ENCODE measurements around the gene KERA. TPM values are rescaled to one million over a fixed set of nuclear protein-coding genes. Genes with fewer than 3 reads are reported as not detected.

Gene KERA, protein sequence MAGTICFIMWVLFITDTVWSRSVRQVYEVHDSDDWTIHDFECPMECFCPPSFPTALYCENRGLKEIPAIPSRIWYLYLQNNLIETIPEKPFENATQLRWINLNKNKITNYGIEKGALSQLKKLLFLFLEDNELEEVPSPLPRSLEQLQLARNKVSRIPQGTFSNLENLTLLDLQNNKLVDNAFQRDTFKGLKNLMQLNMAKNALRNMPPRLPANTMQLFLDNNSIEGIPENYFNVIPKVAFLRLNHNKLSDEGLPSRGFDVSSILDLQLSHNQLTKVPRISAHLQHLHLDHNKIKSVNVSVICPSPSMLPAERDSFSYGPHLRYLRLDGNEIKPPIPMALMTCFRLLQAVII
- total RNA-seq, result not detected

DNA sequence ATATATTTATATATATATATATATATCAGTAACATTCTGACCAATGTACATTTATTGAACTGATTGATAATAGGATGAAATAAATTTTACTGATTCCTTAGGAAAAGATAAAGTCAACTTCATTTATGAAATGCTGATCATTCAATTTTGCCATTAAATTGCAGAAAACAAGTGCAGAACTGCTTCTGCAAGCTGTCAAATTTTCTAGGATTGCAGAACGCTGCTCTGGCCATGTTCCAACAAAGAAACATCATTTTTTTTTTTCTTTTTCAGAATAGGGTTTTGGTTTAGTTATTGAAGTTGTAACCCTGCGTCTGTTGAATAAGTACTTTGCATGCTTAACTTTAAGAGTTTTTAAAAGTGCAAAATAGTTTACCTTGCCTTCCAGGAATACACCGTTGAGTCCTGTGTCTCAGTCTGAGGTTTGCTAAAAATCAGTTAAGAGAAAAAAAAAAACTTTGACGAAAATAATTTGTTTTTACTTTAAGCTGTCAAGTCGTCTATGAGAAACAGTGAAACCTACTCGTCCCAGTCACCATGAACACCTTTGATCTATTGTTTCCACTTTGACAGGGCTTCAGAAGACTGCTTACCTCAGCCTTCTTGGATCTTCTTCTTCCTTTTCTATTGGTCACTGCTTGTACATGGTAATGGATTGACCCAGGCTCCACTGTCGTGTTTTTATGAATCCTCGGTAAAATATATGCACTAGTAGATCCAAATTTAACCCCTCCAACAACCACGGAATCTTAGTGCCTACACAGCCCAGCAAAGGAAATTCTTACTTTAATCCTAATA is at the start of gene KERA:
Gene KERA (minus strand): TSS at position 657 of the 798 bp plus-strand sequence. CDS start 1,743 bp downstream, outside the sequence.
- Mint-ChIP-seq H3K27me3 (ENCODE audit: low read depth) (no peaks in the 10 kb centered on the region), H3K36me3 (ENCODE audit: insufficient read depth) (no peaks in the 10 kb centered on the region), H3K4me1 (ENCODE audit: low read depth) (no peaks in the 10 kb centered on the region), H3K9me3 (no peaks in the 10 kb centered on the region), H3K4me3 (no peak within 1 kb of the TSS)
- DNase-seq (no peak), ATAC-seq (no peak)

DNA sequence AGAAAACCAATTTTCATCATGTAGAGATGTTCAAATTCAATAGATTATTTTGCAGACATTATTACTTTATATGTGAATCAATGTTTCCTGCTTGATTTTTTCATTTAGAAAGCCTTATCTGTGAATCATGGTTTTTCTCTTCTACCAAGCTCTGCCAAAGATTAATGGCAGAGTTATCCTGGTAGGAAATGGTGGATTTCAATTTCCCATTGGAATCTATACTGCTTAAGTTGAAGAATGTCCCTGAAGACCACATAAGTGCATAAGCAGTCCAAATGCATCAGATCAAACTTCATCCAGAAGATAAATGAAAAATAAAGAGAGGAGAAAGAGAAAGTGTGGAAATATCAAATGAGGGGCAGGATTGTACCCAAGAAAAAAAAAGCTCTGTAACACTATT is 48.5 kb upstream of the KERA start:
- ATAC-seq (no peak), DNase-seq (no peak)
- Mint-ChIP-seq H3K4me3 (no peak overlapping the region), H3K27me3 (ENCODE audit: low read depth) (no peaks in the 10 kb centered on the region), H3K9me3 (no peaks in the 10 kb centered on the region), H3K36me3 (ENCODE audit: insufficient read depth) (no peaks in the 10 kb centered on the region), H3K4me1 (ENCODE audit: low read depth) (no peaks in the 10 kb centered on the region)

DNA sequence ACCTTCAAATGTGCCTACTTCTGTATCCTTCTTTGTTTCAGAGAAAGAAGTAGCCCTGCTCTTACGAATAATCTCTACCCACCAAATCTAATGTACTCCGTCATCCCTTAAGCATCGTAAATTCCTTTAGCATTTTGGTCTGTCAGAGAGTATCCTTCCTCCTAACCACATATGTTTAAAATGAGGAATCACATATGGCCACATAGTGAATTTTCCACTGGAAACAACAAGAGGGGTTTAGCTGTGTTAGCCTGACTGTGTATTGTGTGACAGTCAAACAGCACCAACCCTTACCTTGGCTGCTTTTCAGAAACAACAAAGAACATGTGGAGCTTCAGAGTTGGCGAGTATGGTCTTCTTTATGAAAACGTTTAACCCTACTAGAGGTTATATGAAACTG is 48.0 kb upstream of the KERA start:
- Mint-ChIP-seq H3K27me3 (ENCODE audit: low read depth) (no peaks in the 10 kb centered on the region), H3K36me3 (ENCODE audit: insufficient read depth) (no peaks in the 10 kb centered on the region), H3K4me3 (no peak overlapping the region), H3K9me3 (no peaks in the 10 kb centered on the region), H3K4me1 (ENCODE audit: low read depth) (no peaks in the 10 kb centered on the region)
- no peak for ATAC-seq
- no peak for DNase-seq

DNA sequence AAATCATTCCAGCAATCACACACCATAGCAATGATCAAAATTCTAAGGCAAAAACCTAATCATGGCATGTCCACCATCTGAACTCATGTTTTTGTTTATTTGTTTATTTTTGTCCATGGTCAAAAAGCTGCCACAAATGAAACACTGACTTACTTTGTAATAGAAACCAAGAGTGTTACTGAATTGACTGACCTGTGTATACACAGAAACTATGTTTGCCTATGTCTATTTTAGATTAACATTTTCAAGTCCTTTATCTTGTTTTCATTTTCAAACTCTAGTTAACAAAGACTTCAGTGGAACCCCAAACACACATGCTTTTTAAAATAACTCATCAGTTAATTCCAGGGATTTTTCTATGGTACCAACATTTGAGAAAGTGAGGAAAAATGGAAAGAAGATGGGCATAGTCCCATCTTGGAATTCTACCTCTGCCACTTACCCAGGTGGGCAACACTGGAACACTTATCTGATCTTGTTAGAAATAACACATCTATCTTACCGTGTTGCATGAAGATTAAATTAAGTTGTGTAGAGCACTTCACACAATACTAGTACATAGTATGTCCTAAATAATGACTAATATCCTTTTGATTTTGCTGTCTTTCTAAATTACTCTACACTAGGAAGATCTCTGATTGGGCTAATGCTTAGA is 47.1 kb upstream of the KERA start:
- Mint-ChIP-seq H3K4me1 (ENCODE audit: low read depth) (no peaks in the 10 kb centered on the region), H3K4me3 (no peak overlapping the region), H3K27me3 (ENCODE audit: low read depth) (no peaks in the 10 kb centered on the region), H3K36me3 (ENCODE audit: insufficient read depth) (no peaks in the 10 kb centered on the region), H3K9me3 (no peaks in the 10 kb centered on the region)
- no peak for ATAC-seq
- DNase-seq, result no peak

DNA sequence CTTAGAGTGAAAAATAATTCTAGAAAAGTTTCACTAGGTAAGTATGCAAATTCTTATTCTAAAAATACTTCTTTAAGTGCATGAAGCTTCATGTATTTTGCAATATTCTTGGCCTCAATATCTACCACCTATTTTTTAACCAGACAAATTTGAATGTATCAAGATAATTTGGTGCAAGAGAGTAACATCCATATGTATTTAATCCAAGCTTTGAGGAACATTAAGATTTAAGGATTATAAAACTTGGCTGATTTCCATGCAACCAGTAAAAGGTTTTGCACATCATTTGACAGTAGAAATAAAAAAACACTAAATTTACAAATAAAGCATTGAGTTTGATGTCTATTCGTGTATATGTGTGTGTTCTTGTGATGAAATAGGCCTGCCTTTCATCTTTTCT is 45.8 kb upstream of the KERA start:
- H3K4me1 Mint-ChIP-seq (ENCODE audit: low read depth), result no peaks in the 10 kb centered on the region
- no peaks in the 10 kb centered on the region for H3K9me3 Mint-ChIP-seq
- DNase-seq, result no peak
- ATAC-seq, result no peak
- H3K4me3 Mint-ChIP-seq, result no peak overlapping the region
- H3K36me3 Mint-ChIP-seq (ENCODE audit: insufficient read depth), result no peaks in the 10 kb centered on the region
- H3K27me3 Mint-ChIP-seq (ENCODE audit: low read depth), result no peaks in the 10 kb centered on the region

DNA sequence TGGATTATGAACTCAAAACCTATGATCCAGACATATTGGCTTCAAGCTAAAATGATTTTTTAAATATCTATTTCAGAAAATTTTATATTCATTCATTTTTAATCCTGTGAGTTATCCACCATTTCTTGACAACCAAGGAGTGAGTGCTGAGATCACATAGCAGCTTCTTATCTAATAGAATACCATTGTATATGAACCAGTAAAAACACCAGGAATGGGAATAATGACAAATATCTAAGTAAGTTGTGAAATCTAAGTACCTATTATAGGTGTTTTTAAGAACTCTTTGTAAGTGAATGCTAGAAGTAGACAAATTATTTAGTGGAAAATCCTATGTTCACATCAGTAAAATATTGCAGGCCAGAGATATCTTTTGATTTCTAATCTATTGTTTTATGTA is 45.3 kb upstream of the KERA start:
- no peak overlapping the region for H3K4me3 Mint-ChIP-seq
- ATAC-seq, result no peak

DNA sequence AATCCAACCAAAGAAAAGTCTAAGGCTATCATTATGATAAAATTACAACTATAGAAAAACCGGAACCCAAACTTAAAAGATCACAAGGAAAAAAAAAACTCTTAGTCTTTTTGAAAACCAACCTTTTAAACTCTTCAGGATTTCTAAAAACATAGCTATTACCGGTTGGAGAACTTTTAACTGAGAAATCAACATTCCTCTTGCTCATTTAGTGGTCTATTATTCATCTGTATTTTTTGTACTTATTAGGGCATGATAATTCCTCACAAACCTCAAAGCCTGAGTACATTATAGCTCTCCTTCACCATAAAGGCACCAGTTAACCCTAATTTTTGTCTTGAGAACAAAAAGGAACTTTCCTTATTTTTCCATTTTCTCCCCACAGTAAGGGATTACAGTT is 43.1 kb upstream of the KERA start:
- H3K27me3 Mint-ChIP-seq (ENCODE audit: low read depth), result no peaks in the 10 kb centered on the region
- H3K4me1 Mint-ChIP-seq (ENCODE audit: low read depth), result no peaks in the 10 kb centered on the region
- no peak for DNase-seq
- no peaks in the 10 kb centered on the region for H3K36me3 Mint-ChIP-seq (ENCODE audit: insufficient read depth)
- no peak for ATAC-seq
- H3K4me3 Mint-ChIP-seq, result no peak overlapping the region
- no peaks in the 10 kb centered on the region for H3K9me3 Mint-ChIP-seq

More for the DNA sequence above, 45.3 kb upstream of the KERA start:
- H3K4me1 Mint-ChIP-seq (ENCODE audit: low read depth), result no peaks in the 10 kb centered on the region
- DNase-seq, result no peak
- no peaks in the 10 kb centered on the region for H3K36me3 Mint-ChIP-seq (ENCODE audit: insufficient read depth)
- H3K9me3 Mint-ChIP-seq, result no peaks in the 10 kb centered on the region
- H3K27me3 Mint-ChIP-seq (ENCODE audit: low read depth), result no peaks in the 10 kb centered on the region

DNA sequence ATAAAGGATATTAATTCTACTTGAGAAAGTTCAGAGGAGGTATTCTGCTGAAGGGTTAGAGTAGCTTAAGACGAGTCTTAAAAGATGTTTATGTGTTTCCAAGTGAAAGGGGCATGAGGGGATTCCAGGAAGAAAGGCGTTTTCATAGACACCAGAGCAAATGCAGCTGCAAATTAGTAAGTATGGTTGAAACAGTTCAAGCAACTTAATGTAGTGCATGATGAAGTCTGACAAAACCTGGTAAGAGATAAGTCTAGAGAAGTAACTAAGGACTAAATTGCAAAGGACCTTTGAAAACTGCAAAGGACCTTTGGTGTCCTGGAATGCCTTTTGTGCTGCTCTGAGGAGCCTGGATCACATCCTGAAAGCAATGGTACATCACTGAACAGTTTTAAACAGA is 42.0 kb upstream of the KERA start:
- no peak for ATAC-seq
- Mint-ChIP-seq H3K4me1 (ENCODE audit: low read depth) (no peaks in the 10 kb centered on the region), H3K4me3 (no peak overlapping the region), H3K27me3 (ENCODE audit: low read depth) (no peaks in the 10 kb centered on the region), H3K9me3 (no peaks in the 10 kb centered on the region), H3K36me3 (ENCODE audit: insufficient read depth) (no peaks in the 10 kb centered on the region)
- DNase-seq, result no peak

DNA sequence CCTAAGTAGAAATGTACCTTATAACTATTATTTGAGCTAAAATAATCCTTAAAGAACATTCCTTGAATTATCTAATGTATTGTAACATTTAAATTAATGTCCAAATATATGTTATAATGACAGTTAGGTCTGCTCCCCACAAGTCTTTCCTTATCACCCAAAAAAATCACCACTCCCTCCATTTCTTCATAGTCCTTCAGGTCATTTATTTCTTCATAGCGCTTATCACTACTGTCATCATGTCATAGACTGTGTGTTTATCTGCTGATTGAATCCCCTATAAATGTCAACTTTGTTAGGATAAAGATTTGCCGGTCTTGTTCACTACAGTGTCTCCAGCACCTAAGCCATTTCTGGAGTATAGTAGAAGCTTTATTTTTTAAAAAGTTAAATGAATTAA is 41.5 kb upstream of the KERA start:
- ATAC-seq, result no peak
- Mint-ChIP-seq H3K4me1 (ENCODE audit: low read depth) (no peaks in the 10 kb centered on the region), H3K9me3 (no peaks in the 10 kb centered on the region), H3K36me3 (ENCODE audit: insufficient read depth) (no peaks in the 10 kb centered on the region), H3K27me3 (ENCODE audit: low read depth) (no peaks in the 10 kb centered on the region), H3K4me3 (no peak overlapping the region)
- no peak for DNase-seq

DNA sequence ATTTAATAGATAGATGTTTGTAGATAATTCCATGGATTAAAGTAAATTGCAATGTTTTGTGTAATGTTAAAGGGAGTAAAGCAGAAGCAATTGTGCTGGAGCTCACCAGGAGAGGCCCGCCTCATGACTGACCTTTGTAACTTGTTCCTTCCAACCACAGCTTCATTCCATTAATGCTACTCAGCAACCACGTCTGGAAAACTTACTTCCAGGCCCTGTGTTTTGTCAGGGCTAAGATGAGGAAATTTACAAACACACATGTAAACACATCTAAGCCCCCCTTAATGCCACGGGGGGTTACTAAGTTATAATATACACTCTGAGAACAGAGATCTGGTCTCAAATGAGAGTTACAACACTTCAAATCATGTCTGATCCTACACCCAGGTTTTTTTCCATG is 41.1 kb upstream of the KERA start:
- DNase-seq, result no peak
- H3K4me3 Mint-ChIP-seq, result no peak overlapping the region
- no peaks in the 10 kb centered on the region for H3K4me1 Mint-ChIP-seq (ENCODE audit: low read depth)
- no peaks in the 10 kb centered on the region for H3K36me3 Mint-ChIP-seq (ENCODE audit: insufficient read depth)
- H3K27me3 Mint-ChIP-seq (ENCODE audit: low read depth), result no peaks in the 10 kb centered on the region
- no peaks in the 10 kb centered on the region for H3K9me3 Mint-ChIP-seq
- no peak for ATAC-seq

DNA sequence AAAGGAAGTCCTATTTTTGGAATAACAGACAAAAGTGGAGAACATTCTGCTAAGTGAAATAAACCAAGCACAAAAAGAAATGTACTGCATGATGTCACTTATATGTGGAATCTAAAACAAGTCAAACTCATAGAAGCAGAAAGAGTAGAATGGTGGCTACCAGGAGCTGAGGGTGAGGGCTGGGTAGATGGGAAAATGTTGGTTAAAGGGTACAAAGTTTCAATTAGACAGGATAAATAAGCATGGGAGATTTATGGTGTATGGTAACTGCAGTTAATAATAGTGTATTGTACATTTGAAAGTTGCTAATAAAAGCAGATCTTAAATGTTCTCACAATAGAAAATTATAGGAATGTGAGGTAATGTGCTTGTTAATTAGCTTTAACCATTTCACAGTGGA is 40.6 kb upstream of the KERA start:
- DNase-seq (no peak), ATAC-seq (no peak)
- Mint-ChIP-seq H3K9me3 (no peaks in the 10 kb centered on the region), H3K4me3 (no peak overlapping the region), H3K27me3 (ENCODE audit: low read depth) (no peaks in the 10 kb centered on the region), H3K36me3 (ENCODE audit: insufficient read depth) (no peaks in the 10 kb centered on the region), H3K4me1 (ENCODE audit: low read depth) (no peaks in the 10 kb centered on the region)

DNA sequence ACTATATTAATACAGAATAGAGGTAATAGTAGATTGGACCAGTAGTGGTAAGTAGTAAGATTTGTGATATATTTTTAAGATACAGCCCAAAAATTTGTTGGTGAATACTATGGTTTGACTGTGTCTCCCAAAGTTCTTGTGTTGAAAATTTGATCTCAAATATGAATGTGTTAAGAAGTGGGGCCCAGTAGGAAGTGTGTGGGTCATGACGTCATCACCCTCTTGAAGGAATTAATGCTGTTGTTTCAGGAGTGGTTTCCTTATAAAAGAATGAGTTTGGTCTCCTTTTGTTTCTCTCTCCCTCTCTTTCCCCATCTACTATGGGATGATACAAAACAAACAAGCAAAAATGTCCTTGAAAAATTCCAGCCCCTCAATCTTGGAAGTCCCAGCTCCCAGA is 37.1 kb upstream of the KERA start:
- Mint-ChIP-seq H3K36me3 (ENCODE audit: insufficient read depth) (no peaks in the 10 kb centered on the region), H3K27me3 (ENCODE audit: low read depth) (no peaks in the 10 kb centered on the region), H3K4me3 (no peak overlapping the region), H3K9me3 (peaks cover 11% of the 10 kb centered on the region), H3K4me1 (ENCODE audit: low read depth) (no peaks in the 10 kb centered on the region)
- no peak for DNase-seq
- ATAC-seq, result no peak

DNA sequence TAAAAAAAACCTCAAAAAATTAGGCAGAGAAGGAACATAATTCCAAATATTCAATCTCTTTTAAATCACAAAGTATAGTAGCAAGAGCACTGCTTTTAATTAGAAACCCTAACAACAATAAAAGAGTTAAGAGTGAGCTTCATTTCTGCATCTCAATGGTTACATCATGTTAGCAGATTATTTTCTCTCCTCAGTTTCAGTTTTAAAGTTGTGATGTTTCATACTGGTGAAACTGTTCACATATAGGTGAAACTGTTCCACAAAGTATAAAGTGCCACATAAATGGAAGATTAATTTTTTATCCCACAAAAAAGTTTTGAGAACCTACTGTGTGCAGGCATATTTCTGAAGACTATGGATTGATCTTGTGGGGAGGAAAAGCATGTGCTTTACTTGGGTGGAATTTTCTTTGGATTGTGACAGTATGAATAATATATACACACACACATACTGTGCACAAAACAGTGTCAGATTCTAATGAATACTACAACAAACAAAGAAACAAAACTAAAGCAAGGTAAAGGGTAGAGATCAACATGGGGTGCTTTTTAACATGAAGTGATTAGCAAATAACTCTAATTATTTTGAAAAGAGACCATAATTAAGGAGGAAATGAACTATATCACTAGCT is 36.3 kb upstream of the KERA start:
- DNase-seq, result no peak
- no peaks in the 10 kb centered on the region for H3K36me3 Mint-ChIP-seq (ENCODE audit: insufficient read depth)
- H3K4me1 Mint-ChIP-seq (ENCODE audit: low read depth), result no peaks in the 10 kb centered on the region
- H3K4me3 Mint-ChIP-seq, result no peak overlapping the region
- peaks cover 19% of the 10 kb centered on the region for H3K9me3 Mint-ChIP-seq
- ATAC-seq, result no peak
- H3K27me3 Mint-ChIP-seq (ENCODE audit: low read depth), result no peaks in the 10 kb centered on the region

DNA sequence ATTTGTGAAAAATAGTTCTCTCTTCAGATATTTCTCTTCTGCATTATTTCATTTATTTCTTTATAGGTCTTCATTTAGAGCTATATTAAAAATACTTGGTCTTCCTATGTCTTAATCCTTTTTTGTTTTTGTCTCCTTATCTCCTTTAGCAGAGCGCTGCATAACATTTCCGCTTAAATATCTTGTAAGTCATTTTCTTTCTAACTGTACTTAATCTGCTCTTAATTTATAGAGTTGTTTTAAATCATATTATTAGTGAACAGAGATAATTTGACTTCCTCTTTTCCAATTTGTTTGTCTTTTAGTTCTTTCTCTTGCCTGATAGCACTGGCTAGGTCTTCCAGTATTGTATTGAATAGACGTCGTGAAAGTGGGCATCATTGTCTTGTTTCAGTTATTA is 35.5 kb upstream of the KERA start:
- Mint-ChIP-seq H3K36me3 (ENCODE audit: insufficient read depth) (no peaks in the 10 kb centered on the region), H3K4me1 (ENCODE audit: low read depth) (no peaks in the 10 kb centered on the region), H3K4me3 (no peak overlapping the region), H3K9me3 (peaks cover 24% of the 10 kb centered on the region), H3K27me3 (ENCODE audit: low read depth) (no peaks in the 10 kb centered on the region)
- DNase-seq (no peak), ATAC-seq (no peak)

Data from activated T-cell treated with anti-CD3 and anti-CD28 coated beads, Interleukin-2, amount 50 U/mL, for 4 hours (primary cell).